Kidney (tissue), 14 donors: ENCODE results near the gene AP4M1. TPM values are rescaled to one million over a fixed set of nuclear protein-coding genes. Genes with fewer than 3 reads are reported as not detected.

Experiments
- DNase-seq, 5 donors: peaks; one replicate each; pipeline ENCODE4 v3.0.0-alpha.2; 2013 to 2020
- FAIRE-seq: peaks from 2 replicates; lab custom pipeline; 2012; peaks lifted over from hg19 to GRCh38; lab: Jason Lieb, UNC
- H3K27ac ChIP-seq, 2 donors: one replicate each; pipeline ENCODE4 v1.7.0; 2013; ENCODE audit warnings: low read depth in 2 of 2, low read length in 2 of 2, inconsistent platforms in 1 of 2
- H3K27me3 ChIP-seq: one replicate; pipeline ENCODE4 v1.7.1; 2013; ENCODE audit warnings: low read length, inconsistent platforms; ENCODE audit not compliant: control insufficient read depth, insufficient read depth
- H3K36me3 ChIP-seq, 3 donors: one replicate each; pipeline versions ENCODE4 v1.7.0 to v1.7.1; 2013; ENCODE audit warnings: low read length in 3 of 3, control low read depth in 1 of 3, inconsistent platforms in 1 of 3; ENCODE audit not compliant: insufficient read depth in 3 of 3, control insufficient read depth in 2 of 3
- H3K4me1 ChIP-seq, 3 donors: one replicate each; pipeline versions ENCODE4 v1.7.0 to v1.7.1; 2013; ENCODE audit warnings: low read length in 3 of 3, inconsistent platforms in 1 of 3, low read depth in 1 of 3; ENCODE audit not compliant: control insufficient read depth in 2 of 3, insufficient read depth in 2 of 3
- H3K4me3 ChIP-seq, 3 donors: one replicate each; pipeline versions ENCODE4 v1.7.0 to v1.8.1; 2013; ENCODE audit warnings: low read length in 3 of 3, control low read depth in 1 of 3, inconsistent platforms in 1 of 3
- H3K9ac ChIP-seq, 3 donors: one replicate each; pipeline versions ENCODE4 v1.7.0 to v1.7.1; 2013; ENCODE audit warnings: low read length in 3 of 3, control low read depth in 1 of 3, inconsistent platforms in 1 of 3
- H3K9me3 ChIP-seq, 3 donors: one replicate each; pipeline versions ENCODE4 v1.7.0 to v1.7.1; 2013; ENCODE audit warnings: low read length in 3 of 3, control low read depth in 1 of 3, inconsistent platforms in 1 of 3; ENCODE audit not compliant: control insufficient read depth in 2 of 3, insufficient read depth in 1 of 3
- CTCF ChIP-seq: IDR thresholded peaks from 3 replicates; pipeline ENCODE4 v1.5.1; 2012; ENCODE audit warnings: mild to moderate bottlenecking, moderate library complexity, borderline replicate concordance; ENCODE audit not compliant: insufficient read depth; ENCODE audit errors: extremely low read depth
- intact Hi-C: fragments of 100-400 bp; cut with DNase I; formaldehyde crosslinking; loops from one replicate; pipeline ENCODE4 v1.11.1; 2022
- polyA plus RNA-seq: library from polyadenylated mRNA; stranded (reverse); fragments of 350-450 nt; fragmentation: Illumina TruSeq; extraction: RNeasy Lipid Tissue Mini Kit (QIAGEN cat#74804); gene quantifications from one replicate; pipeline ENCODE4 v1.2.3, GENCODE V29; 2014; ENCODE audit warnings: low read depth, low replicate concordance; ENCODE audit not compliant: insufficient read depth
- total RNA-seq: library from RNA; stranded (reverse); fragmentation: NEBNext Ultra II Directional; extraction: Animal tissue kit (Norgen Biotek cat#: 25700); gene quantifications from one replicate; pipeline ENCODE4 v1.2.1, GENCODE V29; 2021
- donor health status: control.
- donor health status: control.
- donor health status: control.
- donor health status: control.
- donor health status: control.
- donor health status: DM: yes; HTN: yes; CAD: no.
- donor health status: Normal renal cell carcinoma (clear cell type).

Gene AP4M1
- total and polyA plus RNA-seq, 2 donors from 2014 or later, result 16.4 to 22.8 TPM

GRCh38 chr7:100107890-100108289 lies 6.4 kb downstream of the AP4M1 start:
- intact Hi-C loops, result no loop called here
- H3K27ac ChIP-seq, result no peak overlapping the region
- TF ChIP-seq CTCF, result no peak
- no peak overlapping the region for H3K4me3 ChIP-seq
- FAIRE-seq (no peak), DNase-seq (peak in 1 of 5 donors; percentile 54)
- H3K4me1 ChIP-seq, result no peaks in the 10 kb centered on the region
- no peak overlapping the region for H3K9ac ChIP-seq
- no peaks in the 10 kb centered on the region for H3K27me3 ChIP-seq
- peaks cover 0 to 20% (median 7%) of the 10 kb centered on the region in 3 donors for H3K36me3 ChIP-seq
- H3K9me3 ChIP-seq, result no peaks in the 10 kb centered on the region

GRCh38 chr7:100109521-100110163 lies 8.2 kb downstream of the AP4M1 start:
- FAIRE-seq, result no peak
- peaks cover 0 to 20% (median 14%) of the 10 kb centered on the region in 3 donors for H3K36me3 ChIP-seq

GRCh38 chr7:100111156-100111555 lies 9.7 kb downstream of the AP4M1 start:
- no peak overlapping the region for H3K9ac ChIP-seq
- no peaks in the 10 kb centered on the region for H3K4me1 ChIP-seq
- no peak for FAIRE-seq
- no peaks in the 10 kb centered on the region for H3K9me3 ChIP-seq
- DNase-seq, result no peak
- no peak overlapping the region for H3K27ac ChIP-seq
- no peak for TF ChIP-seq CTCF
- H3K27me3 ChIP-seq, result no peaks in the 10 kb centered on the region
- H3K36me3 ChIP-seq, result peaks cover 0 to 16% (median 14%) of the 10 kb centered on the region in 3 donors
- intact Hi-C loops, result no loop called here
- no peak overlapping the region for H3K4me3 ChIP-seq

More at GRCh38 chr7:100109521-100110163, 8.2 kb downstream of the AP4M1 start:
- Histone ChIP-seq H3K4me1 (no peaks in the 10 kb centered on the region), H3K27ac (no peak overlapping the region), H3K9ac (no peak overlapping the region), H3K27me3 (no peaks in the 10 kb centered on the region), H3K9me3 (no peaks in the 10 kb centered on the region), H3K4me3 (no peak overlapping the region)
- intact Hi-C loops, result no loop called here
- no peak for TF ChIP-seq CTCF
- peak in 1 of 5 donors; percentile 36 for DNase-seq
